Muscle layer of duodenum (tissue), 2 donors: Measurements from ENCODE around the gene SLC44A2.

ENCODE experiments used
- H3K27ac ChIP-seq: one replicate; pipeline ENCODE4 v1.7.0; 2013; ENCODE audit warnings: mild to moderate bottlenecking, low read length
- H3K27me3 ChIP-seq: one replicate; pipeline ENCODE4 v1.7.0; 2013; ENCODE audit warnings: low read depth, mild to moderate bottlenecking, control low read depth, low read length
- H3K36me3 ChIP-seq, 2 donors: one replicate each; pipeline ENCODE4 v1.7.0; 2013; ENCODE audit warnings: low read length in 2 of 2, control low read depth in 1 of 2, mild to moderate bottlenecking in 1 of 2; ENCODE audit not compliant: insufficient read depth in 2 of 2, control insufficient read depth in 1 of 2
- H3K4me1 ChIP-seq, 2 donors: one replicate each; pipeline ENCODE4 v1.7.0; 2013; ENCODE audit warnings: low read length in 2 of 2, mild to moderate bottlenecking in 2 of 2, control low read depth in 1 of 2, moderate library complexity in 1 of 2; ENCODE audit not compliant: insufficient read depth in 2 of 2, control insufficient read depth in 1 of 2
- H3K4me3 ChIP-seq, 2 donors: one replicate each; pipeline ENCODE4 v1.7.0; 2013; ENCODE audit warnings: low read length in 2 of 2, low read depth in 1 of 2, mild to moderate bottlenecking in 1 of 2
- H3K9me3 ChIP-seq, 2 donors: one replicate each; pipeline ENCODE4 v1.7.0; 2013; ENCODE audit warnings: low read length in 2 of 2, control low read depth in 1 of 2, mild to moderate bottlenecking in 1 of 2; ENCODE audit not compliant: control insufficient read depth in 1 of 2
- donor health status: healthy.

Gene SLC44A2

GRCh38 chr19:10618846-10619245 is 6.5 kb upstream of the SLC44A2 start:
- H3K36me3 ChIP-seq: no peaks in the 10 kb centered on the region
- H3K27ac ChIP-seq: no peak overlapping the region
- H3K9me3 ChIP-seq: no peaks in the 10 kb centered on the region
- H3K27me3 ChIP-seq: no peaks in the 10 kb centered on the region
- no peak overlapping the region for H3K4me3 ChIP-seq
- no peaks in the 10 kb centered on the region for H3K4me1 ChIP-seq

- H3K4me1 ChIP-seq: peaks cover 0 to 11% of the 10 kb centered on the region in 2 donors
- H3K27ac ChIP-seq: no peak overlapping the region
- H3K27me3 ChIP-seq: no peaks in the 10 kb centered on the region
- no peak overlapping the region for H3K4me3 ChIP-seq
- no peaks in the 10 kb centered on the region for H3K36me3 ChIP-seq
- H3K9me3 ChIP-seq: no peaks in the 10 kb centered on the region
Measured at GRCh38 chr19:10620786-10621185, 4.6 kb upstream of the SLC44A2 start.

GRCh38 chr19:10621966-10622365 is 3.4 kb upstream of the SLC44A2 start:
- no peak overlapping the region for H3K27ac ChIP-seq
- H3K4me1 ChIP-seq: peaks cover 0 to 11% of the 10 kb centered on the region in 2 donors
- no peak overlapping the region for H3K4me3 ChIP-seq
- no peaks in the 10 kb centered on the region for H3K27me3 ChIP-seq
- no peaks in the 10 kb centered on the region for H3K36me3 ChIP-seq
- H3K9me3 ChIP-seq: no peaks in the 10 kb centered on the region

GRCh38 chr19:10624585-10624984 is 768 bp upstream of the SLC44A2 start:
- Histone ChIP-seq H3K27me3 (no peaks in the 10 kb centered on the region), H3K27ac (no peak overlapping the region), H3K9me3 (no peaks in the 10 kb centered on the region), H3K4me1 (peaks cover 0 to 11% of the 10 kb centered on the region in 2 donors), H3K4me3 (peak overlapping the region; percentile 50 to 70), H3K36me3 (peaks cover 7 to 8% of the 10 kb centered on the region in 2 donors)

GRCh38 chr19:10625762-10626138 is 397 bp downstream of the SLC44A2 start:
- peaks cover 0 to 11% of the 10 kb centered on the region in 2 donors for H3K4me1 ChIP-seq
- H3K9me3 ChIP-seq: no peaks in the 10 kb centered on the region
- no peaks in the 10 kb centered on the region for H3K27me3 ChIP-seq
- peak overlapping the region; percentile 16 for H3K27ac ChIP-seq
- H3K4me3 ChIP-seq: peak overlapping the region; percentile 46 to 70
- peaks cover 7 to 9% of the 10 kb centered on the region in 2 donors for H3K36me3 ChIP-seq

- Histone ChIP-seq H3K9me3 (no peaks in the 10 kb centered on the region), H3K27ac (no peak overlapping the region), H3K4me1 (no peaks in the 10 kb centered on the region), H3K4me3 (no peak overlapping the region), H3K27me3 (no peaks in the 10 kb centered on the region), H3K36me3 (peaks cover 36 to 62% of the 10 kb centered on the region in 2 donors)
Measured at GRCh38 chr19:10631874-10632273, 6.5 kb downstream of the SLC44A2 start.

GRCh38 chr19:10634430-10634829 is 9.1 kb downstream of the SLC44A2 start:
- no peak overlapping the region for H3K4me3 ChIP-seq
- H3K4me1 ChIP-seq: peaks cover 0 to 3% of the 10 kb centered on the region in 2 donors
- H3K9me3 ChIP-seq: no peaks in the 10 kb centered on the region
- H3K27me3 ChIP-seq: no peaks in the 10 kb centered on the region
- no peak overlapping the region for H3K27ac ChIP-seq
- peaks cover 38 to 63% of the 10 kb centered on the region in 2 donors for H3K36me3 ChIP-seq

- Histone ChIP-seq H3K9me3 (no peaks in the 10 kb centered on the region), H3K4me3 (no peak overlapping the region), H3K27ac (no peak overlapping the region), H3K4me1 (peaks cover 0 to 4% of the 10 kb centered on the region in 2 donors), H3K36me3 (peaks cover 38 to 63% of the 10 kb centered on the region in 2 donors), H3K27me3 (no peaks in the 10 kb centered on the region)
Measured at GRCh38 chr19:10634963-10635362, 9.6 kb downstream of the SLC44A2 start.

- Histone ChIP-seq H3K27me3 (no peaks in the 10 kb centered on the region), H3K27ac (no peak overlapping the region), H3K4me1 (peaks cover 0 to 4% of the 10 kb centered on the region in 2 donors), H3K9me3 (no peaks in the 10 kb centered on the region), H3K4me3 (no peak overlapping the region), H3K36me3 (peaks cover 34 to 61% of the 10 kb centered on the region in 2 donors)
Measured at GRCh38 chr19:10636304-10636972, 11.1 kb downstream of the SLC44A2 start.

- no peak overlapping the region for H3K27ac ChIP-seq
- H3K36me3 ChIP-seq: peaks cover 28 to 60% of the 10 kb centered on the region in 2 donors
- no peak overlapping the region for H3K4me3 ChIP-seq
- no peaks in the 10 kb centered on the region for H3K9me3 ChIP-seq
- peaks cover 0 to 4% of the 10 kb centered on the region in 2 donors for H3K4me1 ChIP-seq
- no peaks in the 10 kb centered on the region for H3K27me3 ChIP-seq
Measured at GRCh38 chr19:10637894-10638293, 12.5 kb downstream of the SLC44A2 start.

- peaks cover 23 to 51% of the 10 kb centered on the region in 2 donors for H3K36me3 ChIP-seq
- H3K27me3 ChIP-seq: no peaks in the 10 kb centered on the region
- no peak overlapping the region for H3K27ac ChIP-seq
- H3K9me3 ChIP-seq: no peaks in the 10 kb centered on the region
- H3K4me1 ChIP-seq: peaks cover 5 to 18% of the 10 kb centered on the region in 2 donors
- H3K4me3 ChIP-seq: no peak overlapping the region
Measured at GRCh38 chr19:10639836-10640235, 14.5 kb downstream of the SLC44A2 start.

- Histone ChIP-seq H3K27ac (no peak overlapping the region), H3K36me3 (peaks cover 18 to 46% of the 10 kb centered on the region in 2 donors), H3K9me3 (no peaks in the 10 kb centered on the region), H3K4me3 (no peak overlapping the region), H3K27me3 (no peaks in the 10 kb centered on the region), H3K4me1 (peaks cover 5 to 18% of the 10 kb centered on the region in 2 donors)
Measured at GRCh38 chr19:10640361-10640760, 15.0 kb downstream of the SLC44A2 start.
